SK-N-SH treated with all-trans-retinoic acid at 6 μM for 48 hours (cell line): Measurements from ENCODE around the gene CRTC3.

Experiments
- ARNTL ChIP-seq: fragments of 450-650 bp; formaldehyde crosslinking; IDR thresholded peaks from 2 replicates; pipeline ENCODE4 v1.5.0; 2020; ENCODE audit warnings: low read depth, mild to moderate bottlenecking, moderate library complexity, borderline replicate concordance
- ESRRG ChIP-seq: fragments of 250-450 bp; sonication (Bioruptor Pico); IDR thresholded peaks from 2 replicates; pipeline ENCODE4 v1.6.1; 2021; ENCODE audit warnings: mild to moderate bottlenecking
- GLIS3 ChIP-seq: fragments of 250-450 bp; sonication (Bioruptor Pico); IDR thresholded peaks from 2 replicates; pipeline ENCODE4 v1.5.0; 2020; ENCODE audit warnings: mild to moderate bottlenecking, moderate library complexity
- ISL1 ChIP-seq: fragments of 250-450 bp; sonication (Bioruptor Pico); IDR thresholded peaks from 2 replicates; pipeline ENCODE4 v2.1.2; 2022; ENCODE audit warnings: mild to moderate bottlenecking, moderate library complexity
- OSR1 ChIP-seq: fragments of 250-450 bp; sonication (Bioruptor Pico); IDR thresholded peaks from 2 replicates; pipeline ENCODE4 v1.8.0; 2022; ENCODE audit warnings: moderate library complexity, mild to moderate bottlenecking, inconsistent platforms
- RARB ChIP-seq: fragments of 250-450 bp; sonication (Bioruptor Pico); IDR thresholded peaks from 2 replicates; pipeline ENCODE4 v1.8.0; 2021; ENCODE audit warnings: mild to moderate bottlenecking, moderate library complexity
- TCF4 ChIP-seq: fragments of 250-450 bp; sonication (Bioruptor Pico); IDR thresholded peaks from 2 replicates; pipeline ENCODE4 v1.8.0; 2021; ENCODE audit warnings: mild to moderate bottlenecking, moderate library complexity, borderline replicate concordance
- TOX ChIP-seq: fragments of 250-450 bp; sonication (Bioruptor Pico); IDR thresholded peaks from 2 replicates; pipeline ENCODE4 v1.8.0; 2021; ENCODE audit warnings: mild to moderate bottlenecking, moderate library complexity, borderline replicate concordance
- ZC3H10 ChIP-seq: fragments of 250-450 bp; sonication (Bioruptor Pico); IDR thresholded peaks from 2 replicates; pipeline ENCODE4 v1.5.1; 2021; ENCODE audit warnings: mild to moderate bottlenecking, moderate library complexity
- ZFP30 ChIP-seq: fragments of 450-650 bp; formaldehyde crosslinking; IDR thresholded peaks from 2 replicates; pipeline ENCODE4 v1.5.0; 2022; ENCODE audit warnings: mild to moderate bottlenecking, moderate library complexity
- ZNF70 ChIP-seq: fragments of 450-650 bp; formaldehyde crosslinking; IDR thresholded peaks from 2 replicates; pipeline ENCODE4 v1.5.0; 2020; ENCODE audit warnings: mild to moderate bottlenecking, moderate library complexity
- TF ChIP-seq, protein P1 (sequence below): fragments of 250-450 bp; sonication (Bioruptor Pico); IDR thresholded peaks from 2 replicates; pipeline ENCODE4 v1.8.0; 2020; ENCODE audit warnings: mild to moderate bottlenecking, moderate library complexity, borderline replicate concordance

DNA sequence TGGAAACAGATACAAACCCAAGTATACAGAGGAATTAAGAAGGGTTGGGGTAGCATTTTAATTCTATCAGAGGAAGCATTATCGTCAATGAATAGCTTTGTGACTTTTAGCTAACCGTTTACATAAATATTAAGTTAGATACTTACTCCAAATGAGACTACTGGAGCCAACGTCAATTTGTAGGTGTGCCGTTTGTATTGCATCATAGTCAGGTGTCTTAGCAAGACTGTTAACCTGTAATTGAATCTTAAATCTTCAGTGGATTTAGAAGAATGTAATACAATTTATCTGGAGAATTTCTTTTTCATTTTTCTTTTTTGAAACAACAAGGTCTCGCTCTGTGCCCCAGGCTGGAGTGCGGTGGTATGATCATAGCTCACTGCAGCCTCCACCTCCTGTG is 55.1 kb downstream of the CRTC3 start:
- TF ChIP-seq TCF4 (no peak), ARNTL (no peak), ZC3H10 (no peak), GLIS3 (CRISPR knock-in tag) (no peak), ZFP30 (CRISPR knock-in tag) (no peak), RARB (CRISPR knock-in tag) (no peak), ESRRG (CRISPR knock-in tag) (no peak), OSR1 (CRISPR knock-in tag) (no peak), ISL1 (CRISPR knock-in tag) (no peak), ZNF70 (no peak), TOX (CRISPR knock-in tag) (no peak)
- TF ChIP-seq, protein P1, sequence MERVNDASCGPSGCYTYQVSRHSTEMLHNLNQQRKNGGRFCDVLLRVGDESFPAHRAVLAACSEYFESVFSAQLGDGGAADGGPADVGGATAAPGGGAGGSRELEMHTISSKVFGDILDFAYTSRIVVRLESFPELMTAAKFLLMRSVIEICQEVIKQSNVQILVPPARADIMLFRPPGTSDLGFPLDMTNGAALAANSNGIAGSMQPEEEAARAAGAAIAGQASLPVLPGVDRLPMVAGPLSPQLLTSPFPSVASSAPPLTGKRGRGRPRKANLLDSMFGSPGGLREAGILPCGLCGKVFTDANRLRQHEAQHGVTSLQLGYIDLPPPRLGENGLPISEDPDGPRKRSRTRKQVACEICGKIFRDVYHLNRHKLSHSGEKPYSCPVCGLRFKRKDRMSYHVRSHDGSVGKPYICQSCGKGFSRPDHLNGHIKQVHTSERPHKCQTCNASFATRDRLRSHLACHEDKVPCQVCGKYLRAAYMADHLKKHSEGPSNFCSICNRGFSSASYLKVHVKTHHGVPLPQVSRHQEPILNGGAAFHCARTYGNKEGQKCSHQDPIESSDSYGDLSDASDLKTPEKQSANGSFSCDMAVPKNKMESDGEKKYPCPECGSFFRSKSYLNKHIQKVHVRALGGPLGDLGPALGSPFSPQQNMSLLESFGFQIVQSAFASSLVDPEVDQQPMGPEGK (CRISPR knock-in tag), result no peak
